ENCODE measurements around the gene SLC7A6.
"Not testable (repeated sequence)": the region's sequence is repeated elsewhere in the genome, so short reads cannot be mapped to it uniquely, and the experiment has no call there.

Gene SLC7A6

DNA sequence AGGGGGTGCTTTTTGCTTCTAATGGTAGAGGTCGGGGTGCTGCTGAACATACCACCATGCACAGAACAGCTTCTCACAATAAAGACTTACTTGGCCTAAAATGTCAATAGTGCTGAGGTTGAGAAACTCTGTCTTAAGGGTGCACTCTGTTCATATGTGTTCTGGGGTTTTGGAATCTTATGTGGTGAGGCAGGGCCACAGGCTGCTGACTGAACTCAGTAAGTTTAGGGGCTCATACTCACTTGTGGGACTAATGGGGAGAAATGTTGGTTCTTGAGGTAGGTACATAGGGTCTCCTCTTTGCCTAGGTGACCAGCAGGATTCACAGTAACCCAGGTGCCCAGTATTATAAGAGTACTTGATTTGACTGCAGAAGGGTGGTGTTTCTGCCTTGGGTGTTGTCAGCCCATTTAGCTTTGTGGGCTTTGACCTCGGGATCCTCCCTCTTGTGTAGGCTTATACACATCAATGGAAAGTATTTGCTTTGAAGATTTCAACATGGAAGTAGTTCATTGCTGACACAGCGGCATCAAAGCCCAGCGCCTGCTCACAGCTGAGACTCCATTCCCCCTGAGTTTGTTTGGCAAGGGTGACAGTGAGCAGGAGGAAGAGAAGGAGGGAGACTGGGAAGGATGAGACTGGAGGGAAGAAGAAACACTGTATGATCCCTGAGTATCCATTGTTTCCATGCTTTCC, 17.2 kb downstream of the SLC7A6 start:
- no peak for DNase-seq (ENCODE audit: low read depth in 4 of 4, low spot score in 1 of 4)

DNA sequence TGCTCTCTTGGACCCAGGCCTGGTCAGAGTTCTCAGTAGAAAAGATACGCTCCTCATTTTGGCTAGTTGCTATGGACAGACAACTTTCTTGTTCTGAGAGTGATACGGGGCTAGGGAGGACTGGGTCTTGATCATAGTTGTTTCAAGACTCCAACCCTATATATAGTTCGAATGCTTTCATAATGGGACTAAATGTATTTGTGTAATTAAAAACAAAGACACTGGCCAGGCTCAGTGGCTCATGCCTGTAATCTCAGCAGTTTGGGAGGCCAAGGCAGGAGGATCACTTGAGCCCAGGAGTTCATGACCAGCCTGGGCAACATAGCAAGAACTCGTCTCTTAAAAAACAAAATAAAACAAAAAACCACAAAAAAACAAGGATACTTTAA, 17.7 kb downstream of the SLC7A6 start:
- no peak for DNase-seq (ENCODE audit: low read depth in 4 of 4, low spot score in 1 of 4)

DNA sequence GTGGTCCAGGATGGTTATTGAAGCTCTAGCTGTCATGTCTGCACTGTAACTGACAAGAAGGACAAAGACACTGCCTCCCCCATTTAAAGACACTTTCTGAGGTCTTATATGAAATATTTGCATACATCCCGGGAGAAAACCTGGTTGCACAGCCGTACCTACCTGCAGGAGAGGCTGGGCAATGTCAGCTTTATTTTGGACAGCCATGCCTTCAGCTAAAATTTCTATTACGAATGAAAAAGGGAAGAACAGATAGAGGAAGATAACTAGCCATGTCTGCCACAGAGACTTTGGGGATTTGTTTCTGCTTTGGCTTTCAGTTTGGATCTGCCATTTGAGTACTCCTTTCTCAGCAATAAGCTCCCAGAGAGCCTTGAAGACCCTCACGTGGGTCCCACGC, 19.0 kb downstream of the SLC7A6 start:
- DNase-seq (ENCODE audit: low read depth in 4 of 4, low spot score in 1 of 4): no peak

DNA sequence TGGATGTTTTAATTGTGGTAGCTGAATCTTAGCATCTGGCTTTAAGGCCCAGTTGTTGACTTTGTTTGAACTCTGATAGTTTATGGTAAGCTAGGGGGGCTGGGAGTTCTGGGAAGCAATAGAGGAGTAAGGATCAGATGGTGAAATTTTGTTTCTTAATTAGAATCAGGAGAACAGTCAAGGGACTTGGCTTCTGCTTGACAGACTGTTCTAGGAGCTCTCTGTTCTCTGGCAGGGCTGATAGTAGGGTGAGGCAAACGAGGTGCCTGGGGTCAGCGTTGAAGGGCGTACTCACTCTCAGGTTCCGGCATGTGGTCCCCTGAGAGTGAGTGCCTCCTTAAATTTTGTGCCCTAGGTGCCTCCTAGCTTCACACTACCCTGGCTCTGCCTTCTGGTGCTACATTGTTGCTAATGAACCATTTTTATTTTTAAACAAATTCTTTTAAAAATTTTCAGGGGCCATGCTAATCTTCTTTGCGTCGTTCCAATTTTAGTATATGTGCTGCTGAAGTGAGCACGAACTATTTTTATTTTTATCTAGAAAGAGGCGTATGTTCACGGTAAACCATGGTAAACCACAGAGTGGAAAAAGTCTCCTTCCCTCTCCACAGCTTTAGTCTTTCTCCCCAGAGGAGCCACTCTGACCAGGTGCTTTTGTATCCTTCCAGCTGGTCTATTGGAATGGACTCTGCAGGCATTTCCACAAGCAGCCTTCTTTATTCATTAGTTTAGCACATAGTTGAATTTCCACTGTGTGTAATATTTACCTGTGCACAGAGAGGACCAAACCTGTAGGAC, 19.7 kb downstream of the SLC7A6 start:
- DNase-seq (ENCODE audit: low read depth in 4 of 4, low spot score in 1 of 4): no peak

DNA sequence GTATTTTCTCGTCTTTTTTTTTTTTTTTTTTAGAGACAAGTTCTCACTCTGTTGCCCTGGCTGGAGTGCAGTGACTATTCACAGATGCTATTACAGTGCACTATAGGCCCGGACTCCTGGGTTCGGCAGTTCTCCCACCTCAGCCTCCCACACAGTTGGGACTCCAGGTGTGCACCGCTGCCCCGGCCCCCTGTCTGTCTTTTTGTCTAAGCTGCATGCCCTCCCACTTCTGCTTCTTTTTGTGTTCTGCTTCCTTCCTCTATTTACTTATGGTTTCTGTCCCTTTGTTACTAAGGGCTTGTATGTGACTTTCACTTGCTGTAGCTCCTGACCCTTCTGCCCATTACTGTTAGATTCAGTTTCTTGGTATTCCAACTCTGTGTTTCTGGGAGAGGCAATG, 20.5 kb downstream of the SLC7A6 start:
- no peak for DNase-seq (ENCODE audit: low read depth in 4 of 4, low spot score in 1 of 4)

DNA sequence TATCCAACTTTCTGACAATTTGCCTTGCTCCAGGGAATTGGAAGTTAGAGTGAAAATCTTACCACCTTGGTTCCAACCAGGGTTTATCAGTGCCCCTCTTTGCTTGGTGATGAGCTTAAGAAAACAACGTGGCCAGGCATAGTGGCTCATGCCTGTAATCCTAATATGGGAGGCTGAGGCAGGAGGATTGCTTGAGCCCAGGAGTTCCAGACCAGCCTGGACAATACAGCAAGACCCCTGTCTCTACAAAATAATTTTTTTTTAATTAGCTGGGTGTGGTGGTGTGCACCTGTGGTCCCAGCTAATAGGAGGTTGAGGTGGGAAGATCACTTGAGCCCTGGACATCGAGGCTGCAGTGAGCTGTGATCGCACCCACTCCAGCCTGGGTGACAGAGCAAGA, 21.4 kb downstream of the SLC7A6 start:
- no peak for DNase-seq (ENCODE audit: low read depth in 4 of 4, low spot score in 1 of 4)

DNA sequence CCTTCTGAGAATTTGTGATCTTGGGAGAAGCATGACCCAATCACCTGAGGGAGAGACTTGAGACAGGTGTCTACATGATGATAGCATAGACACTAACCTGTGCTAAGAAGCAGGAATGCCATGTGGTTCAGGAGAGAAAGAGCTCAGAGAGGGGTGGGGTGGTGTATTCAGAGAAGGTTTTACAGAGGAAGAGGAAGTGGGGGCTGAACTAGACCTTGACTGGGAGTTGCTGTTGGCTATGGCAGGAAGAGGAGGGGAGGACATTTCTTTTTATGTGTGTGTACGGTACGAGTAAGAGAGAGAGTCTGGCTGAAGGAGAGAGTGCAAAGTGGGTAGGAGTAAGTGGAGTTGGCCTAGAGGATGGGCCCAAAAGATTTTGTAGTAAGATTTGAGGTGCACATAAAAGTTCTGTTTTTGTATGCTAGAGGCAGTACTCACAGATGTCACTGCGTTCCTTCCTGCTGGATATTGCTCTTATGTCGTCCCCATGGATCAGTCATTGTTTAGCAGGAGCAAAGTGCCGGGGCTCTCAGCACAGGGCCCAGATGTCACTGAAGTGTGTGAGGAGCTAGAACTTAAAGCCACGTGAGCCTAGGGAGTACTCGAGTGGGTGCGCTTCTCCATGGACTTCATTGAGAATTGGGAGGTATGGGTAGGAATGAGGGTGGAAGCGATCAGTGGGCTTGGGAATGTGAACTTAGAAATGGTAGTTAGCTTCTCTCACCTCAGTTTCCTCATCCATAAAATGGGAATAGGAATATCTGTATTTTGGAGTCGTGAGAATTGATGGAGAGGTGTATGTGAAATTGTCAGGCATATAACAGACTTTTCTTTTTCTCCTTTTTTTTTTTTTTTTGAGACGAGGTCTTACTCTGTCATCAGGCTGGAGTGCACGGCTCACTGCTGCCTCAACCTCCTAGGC, 22.1 kb downstream of the SLC7A6 start:
- no peak for DNase-seq (ENCODE audit: low read depth in 4 of 4, low spot score in 1 of 4)

DNA sequence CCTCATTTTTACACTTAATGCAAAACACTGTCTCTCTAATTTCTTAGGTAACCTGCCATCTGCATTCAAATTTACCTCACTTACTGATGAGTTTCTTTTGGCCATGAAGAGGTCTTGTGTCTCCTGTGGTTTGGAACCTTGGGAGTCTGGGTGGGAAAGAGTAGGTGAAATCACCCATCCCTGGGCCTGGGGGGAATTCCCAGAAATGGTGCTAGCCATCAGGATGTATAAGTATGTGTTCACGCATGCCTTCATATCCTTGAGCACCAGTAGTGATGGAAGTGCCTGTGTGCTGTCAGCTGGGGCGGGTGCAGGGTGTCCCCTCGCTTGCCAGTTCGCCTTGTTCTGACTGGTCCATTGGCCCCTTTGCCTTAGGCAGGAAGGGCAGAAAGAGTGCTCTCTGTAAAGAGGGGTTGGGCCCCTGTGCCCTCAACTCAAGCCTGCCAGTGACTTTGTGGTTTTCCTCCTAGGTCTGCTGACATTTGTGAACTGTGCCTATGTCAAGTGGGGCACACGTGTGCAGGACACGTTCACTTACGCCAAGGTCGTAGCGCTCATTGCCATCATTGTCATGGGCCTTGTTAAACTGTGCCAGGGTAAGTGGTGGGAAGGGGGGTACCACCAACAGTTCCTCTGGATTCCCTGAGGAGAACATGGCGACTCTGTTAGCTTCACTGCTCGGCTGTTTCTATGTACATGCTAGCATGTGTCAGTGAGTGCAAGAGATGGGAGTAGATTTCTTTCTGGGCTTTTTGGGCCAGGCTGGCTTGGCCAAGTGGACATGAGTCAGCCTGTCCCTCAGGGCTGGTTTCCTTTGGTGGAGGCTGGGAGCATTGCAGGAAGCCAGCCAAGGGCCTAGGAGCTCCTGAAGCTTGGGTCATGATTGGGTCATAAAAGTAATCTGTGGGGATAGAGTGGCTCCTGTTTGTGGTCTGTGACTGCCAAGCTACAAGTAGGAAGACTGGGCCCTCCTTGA, 23.2 kb downstream of the SLC7A6 start:
- no peak for DNase-seq (ENCODE audit: low read depth in 4 of 4, low spot score in 1 of 4)

DNA sequence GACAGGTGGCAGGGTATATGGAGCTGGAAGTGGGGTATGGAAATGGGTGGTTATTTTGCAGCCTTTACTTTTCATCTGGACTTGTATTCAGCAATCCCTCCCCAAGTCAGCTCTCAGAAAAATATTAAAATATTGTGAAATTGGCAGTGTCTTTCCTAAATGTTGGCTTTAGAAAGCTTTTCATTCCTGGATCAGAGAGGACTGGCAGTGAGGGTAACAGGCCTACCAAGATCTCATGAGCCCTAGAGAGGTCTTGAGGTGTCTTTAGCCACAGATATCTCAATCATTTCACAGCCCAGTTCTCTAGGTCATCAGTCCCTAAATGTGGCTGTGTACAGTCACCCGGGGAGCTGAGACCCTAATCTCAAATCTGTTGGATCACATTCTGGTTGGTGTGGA, 23.9 kb downstream of the SLC7A6 start:
- no peak for DNase-seq (ENCODE audit: low read depth in 4 of 4, low spot score in 1 of 4)

DNA sequence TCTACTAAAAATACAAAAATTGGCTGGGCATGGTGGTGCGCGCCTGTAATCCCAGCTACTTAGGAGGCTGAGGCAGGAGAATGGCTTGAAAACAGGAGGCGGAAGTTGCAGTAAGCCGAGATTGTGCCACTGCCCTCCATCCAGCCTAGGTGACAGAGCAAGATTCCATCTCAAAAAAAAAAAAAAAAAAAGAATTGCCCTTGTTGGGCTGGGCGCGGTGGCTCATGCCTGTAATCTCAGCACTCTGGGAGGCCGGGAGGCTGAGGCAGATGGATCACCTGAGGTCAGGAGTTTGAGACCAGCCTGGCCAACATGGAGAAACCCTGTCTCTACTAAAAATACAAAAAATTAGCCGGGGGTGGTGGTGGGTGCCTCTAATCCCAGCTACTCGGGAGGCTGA, 24.5 kb downstream of the SLC7A6 start:
- DNase-seq (ENCODE audit: low read depth in 4 of 4, low spot score in 1 of 4): not testable (repeated sequence)

DNA sequence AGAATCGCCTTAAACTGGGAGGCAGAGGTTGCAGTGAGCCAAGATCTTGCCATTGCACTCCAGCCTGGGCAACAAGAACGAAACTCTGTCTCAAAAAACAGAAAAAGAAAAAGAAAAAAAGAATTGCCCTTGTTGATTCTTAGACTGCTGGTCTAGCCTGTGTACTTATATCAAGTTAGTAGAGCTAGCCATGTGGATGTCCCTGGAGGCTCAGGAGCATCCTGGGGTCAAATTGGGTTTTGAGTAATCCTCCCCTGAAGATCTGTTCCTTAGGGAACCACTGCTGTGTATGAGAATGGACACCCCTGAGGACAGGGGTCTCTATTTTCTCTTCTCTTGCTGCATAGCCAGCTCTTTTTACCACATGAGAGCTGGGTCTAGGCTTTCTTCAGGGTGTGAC, 24.9 kb downstream of the SLC7A6 start:
- DNase-seq (ENCODE audit: low read depth in 4 of 4, low spot score in 1 of 4): no peak

DNA sequence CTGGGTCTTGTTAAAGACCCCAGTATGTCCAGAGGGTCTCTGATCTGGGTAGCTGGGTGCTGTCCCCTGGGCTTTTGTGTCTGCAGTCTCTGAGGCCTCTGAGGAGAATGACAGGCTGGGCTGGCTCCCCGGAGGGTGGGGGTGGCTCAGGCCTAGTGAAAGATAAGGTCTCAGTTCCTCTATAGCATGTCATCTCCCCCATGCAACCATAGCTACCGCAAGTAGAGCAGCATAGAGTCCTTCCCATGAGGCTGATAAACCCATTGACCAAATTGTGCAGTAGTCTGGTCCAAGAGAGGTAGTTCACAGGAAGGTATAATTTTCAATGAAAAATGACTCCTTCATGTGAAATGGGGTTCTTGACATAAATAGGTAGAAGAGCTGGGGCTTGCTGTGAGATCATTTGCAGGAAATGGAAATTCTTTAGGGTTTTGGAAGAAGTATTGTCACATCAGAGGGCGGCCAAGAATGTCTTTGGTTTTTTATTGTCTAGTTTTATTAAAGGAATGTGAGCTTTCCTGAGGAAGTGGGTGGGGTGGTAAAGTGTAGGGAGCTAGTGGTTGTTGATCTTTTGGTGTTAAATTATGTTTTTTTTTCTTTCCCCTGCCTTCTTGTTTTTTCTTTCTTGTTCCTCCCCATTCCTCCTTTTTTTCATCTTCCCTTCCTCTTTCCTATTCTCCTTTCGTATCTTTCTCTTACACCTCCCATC, 25.4 kb downstream of the SLC7A6 start:
- DNase-seq (ENCODE audit: low read depth in 4 of 4, low spot score in 1 of 4): peak in 1 of 4 experiments; percentile 43

DNA sequence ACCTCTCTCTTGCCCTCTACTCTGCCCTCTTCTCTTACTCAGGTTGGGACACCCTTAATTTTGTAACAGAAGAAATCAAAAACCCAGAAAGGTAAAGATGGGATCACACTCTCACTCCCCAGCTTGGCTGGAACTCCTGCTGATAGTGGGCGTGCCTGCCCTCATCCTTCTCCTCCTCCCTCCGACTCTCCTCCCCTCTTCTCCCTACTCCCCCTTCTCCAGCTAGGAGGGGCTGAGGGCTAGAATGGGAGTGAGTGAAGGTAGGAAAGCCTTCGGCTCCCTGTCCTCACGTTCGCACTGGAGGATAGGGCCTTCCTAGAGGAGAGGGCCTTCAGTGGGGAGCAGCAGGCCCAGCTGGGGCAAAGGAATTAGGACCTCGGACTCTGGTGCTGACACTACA, 26.1 kb downstream of the SLC7A6 start:
- DNase-seq (ENCODE audit: low read depth in 4 of 4, low spot score in 1 of 4): no peak

DNA sequence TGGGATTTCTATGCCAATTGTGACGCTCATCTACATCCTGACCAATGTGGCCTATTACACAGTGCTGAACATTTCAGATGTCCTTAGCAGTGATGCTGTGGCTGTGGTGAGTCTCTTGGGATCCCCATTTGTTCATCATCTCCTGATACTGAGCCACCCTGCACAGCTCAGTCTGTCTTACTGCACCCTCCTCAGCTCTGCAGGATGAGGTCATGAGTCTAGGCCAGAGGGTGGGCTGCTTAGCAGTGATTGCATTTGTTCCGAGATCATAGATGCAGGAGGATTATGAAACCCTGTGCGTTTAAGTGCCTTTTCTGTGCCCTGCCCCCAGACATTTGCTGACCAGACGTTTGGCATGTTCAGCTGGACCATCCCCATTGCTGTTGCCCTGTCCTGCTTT, 26.9 kb downstream of the SLC7A6 start:
- DNase-seq (ENCODE audit: low read depth in 4 of 4, low spot score in 1 of 4): no peak

DNA sequence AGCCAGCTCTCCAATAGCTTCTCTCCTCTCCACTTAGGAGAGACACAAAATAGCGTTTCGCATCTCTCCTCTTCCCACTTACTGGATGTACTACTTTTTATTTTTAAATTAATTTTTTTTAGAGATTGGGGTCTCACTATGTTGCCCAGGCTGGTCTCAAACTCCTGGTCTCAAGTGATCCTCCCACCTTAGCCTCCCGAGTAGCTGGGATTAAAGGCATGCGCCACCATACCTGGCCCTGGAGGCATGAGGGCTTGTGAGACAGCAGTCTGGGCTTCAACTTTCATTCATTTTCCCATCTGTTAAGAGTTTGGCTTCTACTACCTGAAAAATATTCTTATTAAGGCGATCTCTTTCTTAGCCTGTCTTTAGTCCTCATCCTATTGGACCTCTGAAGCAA, 28.1 kb downstream of the SLC7A6 start:
- no peak for DNase-seq (ENCODE audit: low read depth in 4 of 4, low spot score in 1 of 4)

DNA sequence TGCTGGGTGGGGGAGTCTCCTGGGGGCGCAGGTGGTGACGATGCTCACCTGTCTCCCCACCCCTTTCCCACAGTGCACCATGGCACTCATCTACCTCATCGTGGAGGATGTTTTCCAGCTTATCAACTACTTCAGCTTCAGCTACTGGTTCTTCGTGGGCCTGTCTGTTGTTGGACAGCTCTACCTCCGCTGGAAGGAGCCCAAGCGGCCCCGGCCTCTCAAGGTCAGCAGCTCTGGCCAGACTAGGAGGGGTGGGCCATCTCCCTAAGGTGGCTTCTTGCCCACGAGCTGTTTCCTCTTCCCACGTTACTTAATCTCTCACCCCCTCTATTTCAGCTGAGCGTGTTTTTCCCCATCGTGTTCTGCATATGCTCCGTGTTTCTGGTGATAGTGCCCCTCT, 32.0 kb downstream of the SLC7A6 start:
- no peak for DNase-seq (ENCODE audit: low read depth in 4 of 4, low spot score in 1 of 4)

DNA sequence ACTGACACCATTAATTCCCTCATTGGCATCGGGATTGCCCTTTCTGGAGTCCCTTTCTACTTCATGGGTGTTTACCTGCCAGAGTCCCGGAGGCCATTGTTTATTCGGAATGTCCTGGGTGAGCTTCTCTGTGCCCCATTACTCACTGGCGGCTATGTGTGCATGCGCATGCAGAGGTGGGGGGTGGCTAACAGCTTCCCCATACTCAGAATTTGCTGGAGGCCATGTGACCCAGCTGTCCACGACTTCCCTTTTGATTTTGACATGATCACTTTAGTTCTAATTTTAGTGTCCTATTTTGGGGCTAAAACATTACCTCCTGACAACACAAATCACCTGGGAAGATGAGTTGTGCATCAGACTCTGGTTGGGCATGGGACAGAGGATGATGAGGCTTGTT, 32.4 kb downstream of the SLC7A6 start:
- DNase-seq (ENCODE audit: low read depth in 4 of 4, low spot score in 1 of 4): no peak

DNA sequence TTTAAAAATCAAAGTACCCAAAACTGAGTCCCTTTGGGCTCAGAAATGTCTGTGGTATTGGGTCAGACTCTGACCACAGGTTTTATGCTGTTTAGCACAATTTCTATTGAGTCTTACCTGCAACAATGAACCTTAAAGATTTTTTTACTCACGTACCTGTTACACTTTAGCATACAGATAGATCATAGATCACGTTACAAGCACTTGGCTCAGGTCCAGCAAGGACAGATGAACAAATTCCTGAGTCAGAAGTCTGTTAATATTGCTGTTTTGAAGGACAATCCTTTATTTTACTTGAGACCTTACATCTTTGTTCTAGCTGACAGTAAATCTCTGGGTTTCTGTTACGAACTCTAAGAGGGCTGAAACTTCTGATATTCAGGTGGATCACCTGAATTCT, 33.6 kb downstream of the SLC7A6 start:
- DNase-seq (ENCODE audit: low read depth in 4 of 4, low spot score in 1 of 4): no peak

DNA sequence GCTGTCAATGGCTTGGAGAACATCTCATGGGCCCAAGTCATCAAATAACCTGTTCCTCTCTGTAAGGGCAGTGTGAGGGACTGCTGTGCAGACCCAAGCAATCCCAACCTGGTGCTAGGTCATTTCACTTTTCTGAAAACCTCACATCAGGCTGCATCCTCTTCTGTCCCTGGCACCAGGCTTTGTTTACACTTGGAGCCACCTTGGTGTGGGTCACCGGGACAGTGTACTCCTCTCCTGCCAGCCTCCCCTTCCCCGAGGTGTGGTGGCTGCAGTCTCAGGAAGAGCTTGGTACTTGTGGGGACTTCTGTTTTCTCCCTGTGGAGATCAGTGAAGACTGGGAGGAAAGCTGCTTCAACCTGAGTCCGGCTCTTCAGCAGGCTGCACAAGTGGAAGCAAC, 34.0 kb downstream of the SLC7A6 start:
- no peak for DNase-seq (ENCODE audit: low read depth in 4 of 4, low spot score in 1 of 4)

Measured in stimulated activated CD4-positive, alpha-beta T cell treated with anti-CD3 and anti-CD28 coated beads, Interleukin-1b, Interleukin-23, amount 100 ng/mL, for 24 hours (primary cell).